Measurements from ENCODE around the gene EHBP1.
"Not testable (repeated sequence)": the region's sequence is repeated elsewhere in the genome, so short reads cannot be mapped to it uniquely, and the experiment has no call there.

The EHBP1 gene

GRCh38 chr2:63003351-63003750, 297.8 kb downstream of the EHBP1 start:
- no peak for DNase-seq (ENCODE audit: low read depth in 2 of 2, low spot score in 1 of 2)

GRCh38 chr2:63007813-63008458, 302.4 kb downstream of the EHBP1 start:
- DNase-seq (ENCODE audit: low read depth in 2 of 2, low spot score in 1 of 2), result no peak

DNA sequence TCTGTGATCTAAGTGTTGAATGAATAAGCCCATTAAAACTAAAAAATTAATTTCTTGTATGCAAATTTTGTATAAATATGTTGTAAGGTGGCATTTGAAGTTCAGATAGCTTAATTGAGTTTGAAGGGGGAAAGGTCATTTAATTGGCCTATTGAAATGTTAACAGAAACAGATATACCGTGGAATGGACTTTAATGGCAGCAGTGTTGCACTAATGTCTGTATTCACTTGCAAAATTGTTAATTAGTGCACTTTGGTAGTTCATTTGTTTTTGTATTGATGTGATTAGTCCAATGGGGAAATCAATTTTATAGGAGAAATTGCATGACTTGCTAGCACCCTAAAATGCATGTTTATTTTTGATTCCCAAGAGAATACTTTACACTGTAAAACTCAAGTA, 303.3 kb downstream of the EHBP1 start:
- no peak for DNase-seq (ENCODE audit: low read depth in 2 of 2, low spot score in 1 of 2)

DNA sequence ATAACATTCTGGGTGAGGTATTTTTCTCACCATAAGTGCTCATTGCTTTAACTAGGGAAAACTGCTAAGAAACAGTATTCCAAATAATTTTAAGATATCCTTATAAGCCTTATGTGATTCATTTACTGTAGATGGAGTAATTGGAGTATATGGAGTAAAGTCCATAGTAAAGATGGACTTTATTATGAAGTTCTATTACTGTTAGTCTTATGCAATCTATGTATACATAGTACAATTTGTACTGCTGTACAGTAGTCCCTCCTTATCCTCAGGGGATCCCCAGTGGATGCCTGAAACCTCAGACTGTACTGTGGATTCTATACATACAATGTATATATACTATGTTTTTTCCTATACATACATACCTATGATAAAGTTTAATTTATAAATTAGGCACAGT, 304.0 kb downstream of the EHBP1 start:
- DNase-seq (ENCODE audit: low read depth in 2 of 2, low spot score in 1 of 2), result no peak

GRCh38 chr2:63012541-63012940, 307.0 kb downstream of the EHBP1 start:
- no peak for DNase-seq (ENCODE audit: low read depth in 2 of 2, low spot score in 1 of 2)

- DNase-seq (ENCODE audit: low read depth in 2 of 2, low spot score in 1 of 2), result no peak
Measured at GRCh38 chr2:63013438-63013837, 307.9 kb downstream of the EHBP1 start.

- DNase-seq (ENCODE audit: low read depth in 2 of 2, low spot score in 1 of 2), result no peak
Measured at GRCh38 chr2:63015389-63015788, 309.9 kb downstream of the EHBP1 start.

DNA sequence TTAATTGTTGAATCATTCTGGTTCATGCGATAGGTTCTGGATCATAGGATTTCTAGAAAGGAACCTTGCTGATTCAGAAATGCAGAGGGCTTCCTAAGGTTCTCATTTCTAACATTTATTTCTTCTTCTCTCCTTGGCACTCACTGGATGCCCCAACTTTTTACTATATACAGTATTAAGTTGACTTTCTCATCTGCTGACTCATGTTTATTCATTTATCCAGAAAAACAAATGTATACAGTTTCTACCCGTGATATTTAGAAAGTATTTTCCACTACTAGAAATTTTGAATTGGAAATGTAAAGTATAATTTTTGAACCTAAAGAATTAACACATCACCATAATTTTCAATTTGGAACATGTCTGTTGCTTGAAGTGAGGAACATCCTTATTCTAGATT, 312.9 kb downstream of the EHBP1 start:
- DNase-seq (ENCODE audit: low read depth in 2 of 2, low spot score in 1 of 2), result no peak

DNA sequence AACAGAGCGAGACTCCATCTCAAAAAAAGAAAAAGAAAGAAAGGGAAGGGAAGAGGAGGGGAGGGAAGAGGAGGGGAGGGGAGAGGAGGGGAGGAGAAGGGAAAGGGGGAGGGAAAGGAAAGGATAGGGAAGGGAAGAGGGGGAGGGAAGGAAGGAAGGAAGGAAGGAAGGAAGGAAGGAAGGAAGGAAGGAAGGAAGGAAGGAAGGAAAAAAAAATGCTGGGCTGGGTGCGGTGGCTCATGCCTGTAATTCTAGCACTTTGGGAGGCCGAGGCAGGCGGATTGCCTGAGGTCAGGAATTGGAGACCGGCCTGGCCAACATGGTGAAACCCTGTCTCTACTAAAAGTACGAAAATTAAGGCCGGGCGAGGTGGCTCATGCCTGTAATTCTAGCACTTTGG, 314.2 kb downstream of the EHBP1 start:
- not testable (repeated sequence) for DNase-seq (ENCODE audit: low read depth in 2 of 2, low spot score in 1 of 2)

GRCh38 chr2:63023444-63023843, 317.9 kb downstream of the EHBP1 start:
- DNase-seq (ENCODE audit: low read depth in 2 of 2, low spot score in 1 of 2), result no peak

GRCh38 chr2:63027220-63027619, 321.7 kb downstream of the EHBP1 start:
- DNase-seq (ENCODE audit: low read depth in 2 of 2, low spot score in 1 of 2), result no peak

- DNase-seq (ENCODE audit: low read depth in 2 of 2, low spot score in 1 of 2), result no peak
Measured at GRCh38 chr2:63029058-63029457, 323.5 kb downstream of the EHBP1 start.

DNA sequence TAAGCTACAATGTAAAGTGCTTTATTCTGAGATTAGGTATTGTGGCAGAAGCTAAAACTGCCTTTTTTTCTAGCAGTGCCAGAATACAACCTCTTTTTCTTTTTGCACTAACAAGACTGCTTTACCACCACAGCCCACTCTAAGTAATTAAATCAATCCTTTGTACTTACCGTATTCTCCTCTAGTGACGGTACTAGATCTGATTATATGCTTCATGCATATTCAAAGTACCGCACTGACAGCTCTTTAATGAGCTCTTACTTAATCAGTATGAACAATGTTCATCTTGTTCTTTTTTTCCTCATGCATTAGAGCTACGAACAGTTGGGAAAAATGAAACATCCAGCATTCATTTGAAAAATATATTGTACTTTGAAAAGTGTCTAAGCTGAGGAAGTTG, 329.0 kb downstream of the EHBP1 start:
- DNase-seq (ENCODE audit: low read depth in 2 of 2, low spot score in 1 of 2), result no peak

GRCh38 chr2:63035169-63035568, 329.7 kb downstream of the EHBP1 start:
- DNase-seq (ENCODE audit: low read depth in 2 of 2, low spot score in 1 of 2), result no peak

- DNase-seq (ENCODE audit: low read depth in 2 of 2, low spot score in 1 of 2), result no peak
Measured at GRCh38 chr2:63035660-63036059, 330.1 kb downstream of the EHBP1 start.

GRCh38 chr2:63038034-63038433, 332.5 kb downstream of the EHBP1 start:
- no peak for DNase-seq (ENCODE audit: low read depth in 2 of 2, low spot score in 1 of 2)

GRCh38 chr2:63040586-63040985, 335.1 kb downstream of the EHBP1 start:
- DNase-seq (ENCODE audit: low read depth in 2 of 2, low spot score in 1 of 2), result no peak

DNA sequence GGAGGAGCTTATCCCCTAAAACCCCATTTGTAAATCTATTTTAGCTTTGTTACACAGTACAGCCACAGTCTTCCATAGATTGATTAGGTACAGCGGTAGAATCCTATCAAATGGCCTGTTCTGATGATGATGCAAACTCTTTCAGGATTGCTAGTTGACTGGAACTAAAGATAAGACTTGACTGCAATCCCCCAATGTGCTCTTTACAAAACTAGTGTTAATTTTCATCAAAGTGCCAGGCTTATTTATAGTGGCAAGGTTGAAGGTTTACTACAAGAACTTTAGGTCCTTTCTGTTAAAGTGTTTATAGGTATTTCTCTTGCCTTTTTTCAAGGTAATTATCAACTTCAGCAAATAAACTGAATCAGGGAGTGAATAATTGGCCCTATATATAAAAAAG, 336.1 kb downstream of the EHBP1 start:
- no peak for DNase-seq (ENCODE audit: low read depth in 2 of 2, low spot score in 1 of 2)

DNA sequence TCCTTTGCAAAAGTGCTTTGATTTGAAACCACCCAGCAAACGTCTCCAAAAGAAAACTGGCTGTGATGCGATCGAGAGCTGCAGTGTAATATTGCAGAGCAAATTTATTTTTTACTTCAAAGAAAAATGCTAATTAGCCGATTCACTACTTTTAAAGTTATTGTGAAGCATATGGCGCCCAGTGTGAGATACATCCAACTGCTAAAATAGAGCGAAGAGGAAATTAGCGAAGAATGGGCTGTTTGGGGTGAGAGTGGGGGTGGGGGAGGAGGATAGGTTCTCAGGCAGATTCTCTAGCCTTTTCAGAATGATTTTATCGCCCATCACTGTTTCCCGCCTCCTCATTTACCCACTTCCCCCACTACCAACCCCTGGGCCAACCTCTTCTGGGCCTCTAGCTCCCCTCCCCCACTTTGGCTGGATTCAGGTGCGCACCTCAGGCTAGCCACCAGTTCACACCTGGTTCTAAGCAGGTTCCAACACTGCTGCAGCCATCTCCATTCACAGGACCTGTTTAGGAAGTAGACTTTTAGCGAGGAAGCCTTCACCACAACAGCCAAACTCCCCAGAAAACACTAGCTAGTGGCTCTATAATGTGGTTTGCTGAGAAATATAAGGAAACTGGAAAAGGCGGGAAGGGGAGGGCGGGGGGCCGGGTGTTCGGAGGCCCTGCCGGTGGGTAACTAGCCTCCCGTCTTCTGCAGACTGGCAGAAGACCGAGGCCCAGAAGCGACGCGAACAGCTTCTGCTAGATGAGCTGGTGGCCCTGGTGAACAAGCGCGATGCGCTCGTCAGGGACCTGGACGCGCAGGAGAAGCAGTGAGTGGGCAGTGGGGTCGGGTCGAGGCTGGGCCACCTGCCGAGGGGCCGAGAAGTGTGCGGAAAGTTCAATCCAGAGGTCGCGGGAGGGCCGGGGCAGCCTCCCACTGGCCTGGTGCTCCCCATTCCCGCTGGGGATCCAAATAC, 339.1 kb downstream of the EHBP1 start:
- DNase-seq (ENCODE audit: low read depth in 2 of 2, low spot score in 1 of 2), result no peak

DNA sequence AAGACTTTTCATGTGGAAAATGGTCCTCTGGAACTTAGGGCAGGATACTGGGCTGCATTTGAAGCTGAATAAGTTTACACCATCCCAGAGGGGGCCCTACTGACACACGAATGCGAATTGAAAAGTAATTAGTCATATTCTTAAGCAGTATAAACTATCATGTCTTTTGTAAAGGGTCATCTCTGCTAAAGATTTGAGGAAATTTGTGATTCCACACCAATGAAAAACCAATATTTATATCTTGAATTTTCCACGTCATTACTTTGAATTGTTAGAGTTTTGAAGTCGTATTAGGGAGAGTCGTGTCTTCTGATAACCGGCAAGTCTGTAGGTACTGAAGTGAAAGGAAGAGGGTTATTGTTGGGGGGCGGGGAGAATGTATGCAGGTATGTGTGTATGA, 341.0 kb downstream of the EHBP1 start:
- DNase-seq (ENCODE audit: low read depth in 2 of 2, low spot score in 1 of 2), result no peak

- no peak for DNase-seq (ENCODE audit: low read depth in 2 of 2, low spot score in 1 of 2)
Measured at GRCh38 chr2:63046961-63047320, 341.4 kb downstream of the EHBP1 start.

Measured in stimulated activated CD8-positive, alpha-beta memory T cell treated with anti-CD3 and anti-CD28 coated beads, Interleukin-4, amount 100 ng/mL, for 1 hour (primary cell).